ENCODE measurements around the gene PPFIBP2.

- no peak for TF ChIP-seq POLR2AphosphoS5 (IDR thresholded peaks at IDR 0.05)
- no peak for TF ChIP-seq POLR2A (IDR thresholded peaks at IDR 0.05; ENCODE audit: low read depth)
- TF ChIP-seq, protein P1, sequence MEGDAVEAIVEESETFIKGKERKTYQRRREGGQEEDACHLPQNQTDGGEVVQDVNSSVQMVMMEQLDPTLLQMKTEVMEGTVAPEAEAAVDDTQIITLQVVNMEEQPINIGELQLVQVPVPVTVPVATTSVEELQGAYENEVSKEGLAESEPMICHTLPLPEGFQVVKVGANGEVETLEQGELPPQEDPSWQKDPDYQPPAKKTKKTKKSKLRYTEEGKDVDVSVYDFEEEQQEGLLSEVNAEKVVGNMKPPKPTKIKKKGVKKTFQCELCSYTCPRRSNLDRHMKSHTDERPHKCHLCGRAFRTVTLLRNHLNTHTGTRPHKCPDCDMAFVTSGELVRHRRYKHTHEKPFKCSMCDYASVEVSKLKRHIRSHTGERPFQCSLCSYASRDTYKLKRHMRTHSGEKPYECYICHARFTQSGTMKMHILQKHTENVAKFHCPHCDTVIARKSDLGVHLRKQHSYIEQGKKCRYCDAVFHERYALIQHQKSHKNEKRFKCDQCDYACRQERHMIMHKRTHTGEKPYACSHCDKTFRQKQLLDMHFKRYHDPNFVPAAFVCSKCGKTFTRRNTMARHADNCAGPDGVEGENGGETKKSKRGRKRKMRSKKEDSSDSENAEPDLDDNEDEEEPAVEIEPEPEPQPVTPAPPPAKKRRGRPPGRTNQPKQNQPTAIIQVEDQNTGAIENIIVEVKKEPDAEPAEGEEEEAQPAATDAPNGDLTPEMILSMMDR (IDR thresholded peaks at IDR 0.05), result no peak
Measured at GRCh38 chr11:7593481-7593880, 79.7 kb downstream of the PPFIBP2 start.

Data from esophagus muscularis mucosa (tissue), 3 donors.